Muscle layer of colon (tissue), 2 donors: Measurements from ENCODE around the gene ACVR2A.

Source experiments
- H3K27ac ChIP-seq: one replicate; pipeline ENCODE4 v1.7.0; 2013; ENCODE audit warnings: low read depth, mild to moderate bottlenecking, low read length, moderate library complexity
- H3K27me3 ChIP-seq, 2 donors: one replicate each; pipeline ENCODE4 v1.7.0; 2013; ENCODE audit warnings: low read length in 2 of 2, mild to moderate bottlenecking in 2 of 2; ENCODE audit not compliant: insufficient read depth in 2 of 2, control insufficient read depth in 1 of 2
- H3K36me3 ChIP-seq: one replicate; pipeline ENCODE4 v1.7.0; 2013; ENCODE audit warnings: mild to moderate bottlenecking, low read length; ENCODE audit not compliant: insufficient read depth
- H3K4me1 ChIP-seq: one replicate; pipeline ENCODE4 v1.7.0; 2013; ENCODE audit warnings: mild to moderate bottlenecking, low read length; ENCODE audit not compliant: insufficient read depth
- H3K4me3 ChIP-seq, 2 donors: one replicate each; pipeline ENCODE4 v1.7.0; 2013; ENCODE audit warnings: low read length in 2 of 2, low read depth in 1 of 2, mild to moderate bottlenecking in 1 of 2, moderate library complexity in 1 of 2
- H3K9ac ChIP-seq: one replicate; pipeline ENCODE4 v1.7.0; 2013; ENCODE audit warnings: low read length
- H3K9me3 ChIP-seq: one replicate; pipeline ENCODE4 v1.7.0; 2013; ENCODE audit warnings: mild to moderate bottlenecking, low read length
- donor health status: abdominal sarcoma.
- donor health status: Adenocarcinoma of cecum.

ACVR2A gene

GRCh38 chr2:147843391-147843863 is 1.4 kb upstream of the ACVR2A start:
- Histone ChIP-seq H3K36me3 (no peaks in the 10 kb centered on the region), H3K9me3 (no peaks in the 10 kb centered on the region), H3K4me3 (peak overlapping the region; percentile 80), H3K4me1 (peaks cover 17% of the 10 kb centered on the region), H3K9ac (peak overlapping the region; percentile 57), H3K27me3 (no peaks in the 10 kb centered on the region), H3K27ac (peak overlapping the region; percentile 93)

GRCh38 chr2:147843864-147844696 is 749 bp upstream of the ACVR2A start:
- Histone ChIP-seq H3K9me3 (no peaks in the 10 kb centered on the region), H3K4me3 (peak overlapping the region; percentile 80 to 84), H3K27ac (peak overlapping the region; percentile 93), H3K27me3 (no peaks in the 10 kb centered on the region), H3K9ac (peak overlapping the region; percentile 57), H3K36me3 (no peaks in the 10 kb centered on the region), H3K4me1 (peaks cover 18% of the 10 kb centered on the region)

GRCh38 chr2:147845411-147845971 is 662 bp downstream of the ACVR2A start:
- Histone ChIP-seq H3K36me3 (no peaks in the 10 kb centered on the region), H3K9me3 (no peaks in the 10 kb centered on the region), H3K27me3 (no peaks in the 10 kb centered on the region), H3K9ac (peak overlapping the region; percentile 69), H3K27ac (no peak overlapping the region), H3K4me3 (peak overlapping the region; percentile 74 to 84), H3K4me1 (peaks cover 25% of the 10 kb centered on the region)

- Histone ChIP-seq H3K4me1 (peaks cover 29% of the 10 kb centered on the region), H3K9me3 (no peaks in the 10 kb centered on the region), H3K9ac (no peak overlapping the region), H3K27ac (no peak overlapping the region), H3K27me3 (no peaks in the 10 kb centered on the region), H3K36me3 (no peaks in the 10 kb centered on the region), H3K4me3 (peak overlapping the region; percentile 74 to 84)
Observed at GRCh38 chr2:147846412-147847081, 1.7 kb downstream of the ACVR2A start.

- H3K4me3 ChIP-seq = no peak overlapping the region
- H3K4me1 ChIP-seq = peaks cover 25% of the 10 kb centered on the region
- no peaks in the 10 kb centered on the region for H3K9me3 ChIP-seq
- H3K27me3 ChIP-seq = no peaks in the 10 kb centered on the region
- no peak overlapping the region for H3K9ac ChIP-seq
- no peaks in the 10 kb centered on the region for H3K36me3 ChIP-seq
- no peak overlapping the region for H3K27ac ChIP-seq
Observed at GRCh38 chr2:147847746-147848391, 3.0 kb downstream of the ACVR2A start.

GRCh38 chr2:147850838-147851237 is 6.0 kb downstream of the ACVR2A start:
- H3K9me3 ChIP-seq = no peaks in the 10 kb centered on the region
- H3K27me3 ChIP-seq = no peaks in the 10 kb centered on the region
- peaks cover 30% of the 10 kb centered on the region for H3K4me1 ChIP-seq
- H3K27ac ChIP-seq = no peak overlapping the region
- H3K4me3 ChIP-seq = no peak overlapping the region
- no peak overlapping the region for H3K9ac ChIP-seq
- H3K36me3 ChIP-seq = no peaks in the 10 kb centered on the region

- Histone ChIP-seq H3K27ac (no peak overlapping the region), H3K27me3 (no peaks in the 10 kb centered on the region), H3K36me3 (no peaks in the 10 kb centered on the region), H3K4me3 (no peak overlapping the region), H3K9ac (no peak overlapping the region), H3K4me1 (peaks cover 34% of the 10 kb centered on the region), H3K9me3 (no peaks in the 10 kb centered on the region)
Observed at GRCh38 chr2:147851244-147851930, 6.6 kb downstream of the ACVR2A start.

- Histone ChIP-seq H3K9me3 (no peaks in the 10 kb centered on the region), H3K27ac (no peak overlapping the region), H3K9ac (no peak overlapping the region), H3K4me1 (peaks cover 29% of the 10 kb centered on the region), H3K36me3 (no peaks in the 10 kb centered on the region), H3K27me3 (no peaks in the 10 kb centered on the region), H3K4me3 (no peak overlapping the region)
Observed at GRCh38 chr2:147854557-147855134, 9.8 kb downstream of the ACVR2A start.

GRCh38 chr2:147855316-147855715 is 10.5 kb downstream of the ACVR2A start:
- peaks cover 30% of the 10 kb centered on the region for H3K4me1 ChIP-seq
- H3K36me3 ChIP-seq = no peaks in the 10 kb centered on the region
- no peak overlapping the region for H3K9ac ChIP-seq
- H3K27me3 ChIP-seq = no peaks in the 10 kb centered on the region
- no peak overlapping the region for H3K27ac ChIP-seq
- no peaks in the 10 kb centered on the region for H3K9me3 ChIP-seq
- no peak overlapping the region for H3K4me3 ChIP-seq

- peaks cover 26% of the 10 kb centered on the region for H3K4me1 ChIP-seq
- H3K27ac ChIP-seq = no peak overlapping the region
- H3K36me3 ChIP-seq = no peaks in the 10 kb centered on the region
- no peak overlapping the region for H3K4me3 ChIP-seq
- no peaks in the 10 kb centered on the region for H3K9me3 ChIP-seq
- H3K27me3 ChIP-seq = no peaks in the 10 kb centered on the region
- no peak overlapping the region for H3K9ac ChIP-seq
Observed at GRCh38 chr2:147855977-147856376, 11.1 kb downstream of the ACVR2A start.
